ENCODE results near the gene COPG2. TPM values are rescaled to one million over a fixed set of nuclear protein-coding genes. Genes with fewer than 3 reads are reported as not detected.

Gene COPG2
- total RNA-seq, 2 donors from 2014 or later = 19.1 to 20.4 TPM

Small RNAs within 50 kb of the gene (microRNA-seq; reads per million reads assigned to microRNA genes)
- 1,303 to 3,556 reads per million in 2 donors for gene MIR335

Other genes with a start within 250 kb of the COPG2 start
- 1 to 10 TPM; 6.3 to 6.5 TPM for gene CEP41, start 227.7 kb downstream of the COPG2 start, total RNA-seq
- 10 to 100 TPM; 44.3 to 47.7 TPM for gene MEST, start 176.7 kb downstream of the COPG2 start, total RNA-seq
- not detected for gene TSGA13, start 17.8 kb upstream of the COPG2 start, total RNA-seq
- not detected for gene KLF14, start 65.5 kb upstream of the COPG2 start, total RNA-seq

Data from left colon (tissue), 2 donors.